Measurements from ENCODE around the gene N4BP2L1. TPM values are rescaled to one million over a fixed set of nuclear protein-coding genes. Genes with fewer than 3 reads are reported as not detected.

Gene N4BP2L1
- total and polyA plus RNA-seq, 2 experiments from 2014 or later, result 1.2 to 1.4 TPM

DNA sequence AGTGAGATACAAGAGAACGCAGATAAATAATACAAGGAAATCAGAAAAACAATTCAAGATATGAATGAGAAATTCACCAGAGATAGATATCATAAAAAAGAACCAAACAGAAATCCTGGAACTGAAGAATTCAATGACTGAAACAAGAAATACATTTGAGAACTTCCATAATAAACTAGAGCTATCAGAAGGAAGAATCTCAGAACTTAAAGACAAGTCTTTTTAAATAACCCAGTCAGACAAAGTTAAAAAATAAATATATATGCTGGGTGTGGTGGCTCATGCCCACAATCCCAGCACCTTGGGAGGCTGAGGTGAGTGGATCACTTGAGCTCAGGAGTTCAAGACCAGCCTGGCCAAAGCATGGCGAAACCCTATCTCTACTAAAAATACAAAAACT, 28.7 kb upstream of the N4BP2L1 start:
- peaks cover 4% of the 10 kb centered on the region; the same call in 1 of the 2 replicates for H3K9me2 ChIP-seq (ENCODE audit: insufficient read depth)
- H2AFZ ChIP-seq, result no peak overlapping the region
- no peak overlapping the region for H3K4me3 ChIP-seq
- no peak overlapping the region for H3K27ac ChIP-seq
- in situ Hi-C loops (cut with MboI), result no loop called here
- no peaks in the 10 kb centered on the region for H3K9me3 ChIP-seq (ENCODE audit: low read depth)
- H3K27me3 ChIP-seq (replicated peaks; ENCODE audit: insufficient read depth), result no peaks in the 10 kb centered on the region
- H3K4me2 ChIP-seq (ENCODE audit: unreplicated experiment), result no peak overlapping the region
- no peaks in the 10 kb centered on the region for H3K4me1 ChIP-seq (ENCODE audit: insufficient read depth)
- peaks cover 12% of the 10 kb centered on the region; the same call in 1 of the 2 replicates for H3K79me2 ChIP-seq (ENCODE audit: insufficient read depth)
- no peak for DNase-seq
- peaks cover 32% of the 10 kb centered on the region for H3K36me3 ChIP-seq (ENCODE audit: low read depth)
- WGBS, 2 experiments (ENCODE audit: low coverage in 1 of 2, low lambda C conversion rate in 2 of 2, missing lambda C conversion rate in 2 of 2), result 90 to 100% methylated on average over 2 of the region's 2 CpGs
- H3K9ac ChIP-seq, result no peak overlapping the region
- H3F3A ChIP-seq (ENCODE audit: insufficient read depth), result no peaks in the 10 kb centered on the region
- no peak for TF ChIP-seq EZH2 (IDR thresholded peaks at IDR 0.05; ENCODE audit: insufficient read depth, poor library complexity, severe bottlenecking)
- no peak for TF ChIP-seq EZH2phosphoT487 (IDR thresholded peaks at IDR 0.05; ENCODE audit: insufficient read depth, low read depth)
- no peaks in the 10 kb centered on the region for H4K20me1 ChIP-seq (ENCODE audit: insufficient read depth)

DNA sequence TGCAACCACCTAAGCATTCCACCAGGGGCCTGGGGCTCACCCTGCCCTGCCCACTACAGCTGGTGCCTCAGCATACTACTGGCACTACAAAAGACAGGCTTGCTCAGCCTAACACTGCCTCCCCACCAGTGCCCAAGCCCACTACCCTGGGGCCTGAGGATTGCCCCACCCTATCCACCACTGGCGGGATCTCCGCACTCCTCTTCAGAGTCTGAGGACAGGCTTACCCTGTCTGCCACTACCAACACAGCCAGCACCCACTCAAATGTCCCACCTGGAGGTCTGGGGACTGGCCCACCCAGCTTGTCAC, 27.6 kb upstream of the N4BP2L1 start:
- no peak overlapping the region for H3K27ac ChIP-seq
- H2AFZ ChIP-seq, result no peak overlapping the region
- H3K27me3 ChIP-seq (replicated peaks; ENCODE audit: insufficient read depth), result no peaks in the 10 kb centered on the region
- H3K9me2 ChIP-seq (ENCODE audit: insufficient read depth), result no peaks in the 10 kb centered on the region
- in situ Hi-C loops (cut with MboI), result no loop called here
- H3K4me3 ChIP-seq, result no peak overlapping the region
- 96 to 100% methylated on average over 2 of the region's 2 CpGs for WGBS, 2 experiments (ENCODE audit: low coverage in 1 of 2, low lambda C conversion rate in 2 of 2, missing lambda C conversion rate in 2 of 2)
- no peaks in the 10 kb centered on the region for H4K20me1 ChIP-seq (ENCODE audit: insufficient read depth)
- H3K9ac ChIP-seq, result no peak overlapping the region
- H3F3A ChIP-seq (ENCODE audit: insufficient read depth), result no peaks in the 10 kb centered on the region
- H3K9me3 ChIP-seq (ENCODE audit: low read depth), result no peaks in the 10 kb centered on the region
- H3K4me1 ChIP-seq (ENCODE audit: insufficient read depth), result no peaks in the 10 kb centered on the region
- no peak overlapping the region for H3K4me2 ChIP-seq (ENCODE audit: unreplicated experiment)
- peaks cover 33% of the 10 kb centered on the region for H3K36me3 ChIP-seq (ENCODE audit: low read depth)
- TF ChIP-seq EZH2phosphoT487 (IDR thresholded peaks at IDR 0.05; ENCODE audit: insufficient read depth, low read depth) (no peak), EZH2 (IDR thresholded peaks at IDR 0.05; ENCODE audit: insufficient read depth, poor library complexity, severe bottlenecking) (no peak)
- peaks cover 12% of the 10 kb centered on the region; the same call in 1 of the 2 replicates for H3K79me2 ChIP-seq (ENCODE audit: insufficient read depth)
- no peak for DNase-seq

DNA sequence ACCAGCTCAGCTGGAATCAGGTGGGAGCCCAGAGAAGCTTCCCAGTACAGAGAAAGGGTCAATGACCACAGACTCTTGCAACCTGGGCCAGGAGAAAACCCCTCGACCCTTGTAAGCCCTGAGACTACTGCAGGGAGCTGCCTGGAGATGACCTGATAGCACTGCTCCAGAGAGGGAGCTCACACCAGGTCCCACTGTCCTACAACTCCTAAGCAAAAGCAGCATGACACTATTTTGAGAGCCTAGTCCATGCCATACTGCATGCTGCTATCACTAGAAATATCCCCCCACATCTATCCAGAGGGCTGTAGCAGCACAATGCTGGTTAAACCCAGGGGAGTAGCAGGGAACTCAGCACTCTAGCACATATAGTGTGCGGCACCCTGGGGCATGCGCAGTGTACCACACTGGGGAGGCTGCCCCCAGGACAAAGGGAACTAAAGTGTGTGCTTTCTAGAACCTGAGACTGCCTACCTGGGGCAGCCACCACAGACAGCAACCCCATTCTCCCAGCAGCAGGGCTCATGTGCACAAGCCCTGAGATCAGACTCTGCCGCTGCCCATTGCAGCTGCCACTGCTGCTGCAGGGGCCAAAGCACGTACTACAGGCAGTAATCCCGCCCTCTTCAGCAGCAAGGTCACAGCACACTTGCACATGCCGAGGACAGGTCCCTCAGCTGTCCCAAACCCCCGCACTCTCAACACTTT, 27.1 kb upstream of the N4BP2L1 start:
- Histone ChIP-seq H4K20me1 (ENCODE audit: insufficient read depth) (no peaks in the 10 kb centered on the region), H3K27ac (no peak overlapping the region), H3F3A (ENCODE audit: insufficient read depth) (no peaks in the 10 kb centered on the region), H3K4me1 (ENCODE audit: insufficient read depth) (no peaks in the 10 kb centered on the region), H3K27me3 (replicated peaks; ENCODE audit: insufficient read depth) (no peaks in the 10 kb centered on the region), H2AFZ (no peak overlapping the region), H3K9me2 (ENCODE audit: insufficient read depth) (no peaks in the 10 kb centered on the region), H3K4me3 (no peak overlapping the region), H3K9me3 (ENCODE audit: low read depth) (no peaks in the 10 kb centered on the region), H3K79me2 (ENCODE audit: insufficient read depth) (peaks cover 11% of the 10 kb centered on the region; the same call in 1 of the 2 replicates), H3K36me3 (ENCODE audit: low read depth) (peaks cover 33% of the 10 kb centered on the region), H3K4me2 (ENCODE audit: unreplicated experiment) (no peak overlapping the region), H3K9ac (no peak overlapping the region)
- no peak for TF ChIP-seq EZH2phosphoT487 (IDR thresholded peaks at IDR 0.05; ENCODE audit: insufficient read depth, low read depth)
- TF ChIP-seq EZH2 (IDR thresholded peaks at IDR 0.05; ENCODE audit: insufficient read depth, poor library complexity, severe bottlenecking), result no peak
- WGBS, 2 experiments (ENCODE audit: low coverage in 1 of 2, low lambda C conversion rate in 2 of 2, missing lambda C conversion rate in 2 of 2), result 83 to 85% methylated on average over 8 of the region's 8 CpGs
- in situ Hi-C loops (cut with MboI), result no loop called here
- no peak for DNase-seq

DNA sequence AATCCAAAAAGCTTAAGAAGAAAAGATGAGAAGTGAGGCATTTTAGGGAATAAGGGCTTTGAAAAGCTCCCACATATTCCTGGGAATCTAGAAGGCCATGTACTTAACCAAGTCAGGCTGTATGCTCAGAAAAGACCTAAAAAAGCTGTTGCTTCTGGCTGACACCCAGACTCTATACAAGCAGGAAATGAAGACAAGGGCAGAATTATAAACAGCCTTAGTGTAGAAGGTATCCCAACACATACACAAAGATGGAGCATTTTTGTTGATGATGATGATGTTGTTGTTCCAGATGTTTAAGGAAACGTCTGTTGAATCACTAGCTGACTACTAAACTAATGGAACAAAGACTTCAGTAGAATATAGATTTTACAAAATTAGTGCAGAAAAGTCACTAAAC, 26.1 kb upstream of the N4BP2L1 start:
- peak; percentile 3 for DNase-seq
- in situ Hi-C loops (cut with MboI), result no loop called here
- H3K4me3 ChIP-seq, result no peak overlapping the region
- H3K27ac ChIP-seq, result peak overlapping the region; percentile 14; the same call in 1 of the 2 replicates
- peaks cover under 1% of the 10 kb centered on the region; the same call in 1 of the 2 replicates for H3K4me1 ChIP-seq (ENCODE audit: insufficient read depth)
- peaks cover 36% of the 10 kb centered on the region for H3K36me3 ChIP-seq (ENCODE audit: low read depth)
- no peaks in the 10 kb centered on the region for H3K27me3 ChIP-seq (replicated peaks; ENCODE audit: insufficient read depth)
- WGBS, 2 experiments (ENCODE audit: low coverage in 1 of 2, low lambda C conversion rate in 2 of 2, missing lambda C conversion rate in 2 of 2), result 50 to 71% methylated on average over 1 of the region's 1 CpG
- peaks cover 4% of the 10 kb centered on the region; the same call in 1 of the 2 replicates for H3K79me2 ChIP-seq (ENCODE audit: insufficient read depth)
- H4K20me1 ChIP-seq (ENCODE audit: insufficient read depth), result no peaks in the 10 kb centered on the region
- TF ChIP-seq EZH2 (IDR thresholded peaks at IDR 0.05; ENCODE audit: insufficient read depth, poor library complexity, severe bottlenecking) (no peak), EZH2phosphoT487 (IDR thresholded peaks at IDR 0.05; ENCODE audit: insufficient read depth, low read depth) (no peak)
- H3F3A ChIP-seq (ENCODE audit: insufficient read depth), result 0 out of 2 replicates have a peak, but pooled peaks cover 1% of the 10 kb centered on the region
- H2AFZ ChIP-seq, result no peak overlapping the region
- H3K4me2 ChIP-seq (ENCODE audit: unreplicated experiment), result no peak overlapping the region
- no peak overlapping the region for H3K9ac ChIP-seq
- H3K9me2 ChIP-seq (ENCODE audit: insufficient read depth), result no peaks in the 10 kb centered on the region
- no peaks in the 10 kb centered on the region for H3K9me3 ChIP-seq (ENCODE audit: low read depth)

Data from GM23248 (cell line).